GM12878 (cell line): Measurements from ENCODE around the gene TNRC6C. TPM values are rescaled to one million over a fixed set of nuclear protein-coding genes. Genes with fewer than 3 reads are reported as not detected.

Experiments used
- HDGF ChIP-seq: fragments of 450-650 bp; IDR thresholded peaks from 2 replicates; pipeline ENCODE4 v1.6.1; 2016; ENCODE audit warnings: antibody characterized with exemption
- HSF1 ChIP-seq: fragments of 150-350 bp; IDR thresholded peaks from 2 replicates; pipeline ENCODE4 v1.6.1; 2014; ENCODE audit warnings: mild to moderate bottlenecking, low read depth, low read length
- IKZF1 ChIP-seq: fragments of 450-650 bp; conservative IDR thresholded peaks from 2 replicates; pipeline ENCODE4 v1.6.1; 2017; ENCODE audit warnings: antibody characterized with exemption, mild to moderate bottlenecking
- MAX ChIP-seq: IDR thresholded peaks from 2 replicates; pipeline ENCODE4 v1.6.1; 2012; ENCODE audit warnings: low read depth, low read length, improper control_type of control experiment
- MYC ChIP-seq: IDR thresholded peaks from 2 replicates; pipeline ENCODE4 v1.6.1; 2011; ENCODE audit warnings: mild to moderate bottlenecking, low read length, moderate library complexity, inconsistent platforms; ENCODE audit not compliant: insufficient read depth, insufficient replicate concordance, insufficient read length, severe bottlenecking
- NR2F1 ChIP-seq: fragments of 450-650 bp; conservative IDR thresholded peaks from 2 replicates; pipeline ENCODE4 v1.6.1; 2017; ENCODE audit warnings: mild to moderate bottlenecking
- SP1 ChIP-seq: IDR thresholded peaks from one replicate; pipeline ENCODE4 v1.6.1; 2011; ENCODE audit warnings: low read depth, low read length
- ZBTB40 ChIP-seq: fragments of 450-650 bp; IDR thresholded peaks from 2 replicates; pipeline ENCODE4 v1.6.1; 2016; ENCODE audit warnings: mild to moderate bottlenecking, moderate library complexity, borderline replicate concordance
- polyA plus RNA-seq, 11 experiments: library from polyadenylated mRNA; depleted of rRNA in 4 of 11; unstranded in 6 of 11; stranded (reverse) in 5 of 11; fragments of >200 nt; fragmentation: Nextera tagmentation in 4 of 11; fragmentation: Illumina TruSeq in 1 of 11; extraction: Ambion mirVana in 4 of 11; extraction: Trizol in 1 of 11; gene quantifications; 1 replicate in 1 of 11; 2 replicates in 10 of 11; pipeline versions ENCODE4 v1.2.1 to v1.2.3, GENCODE V29; 2011 to 2016; ENCODE audit warnings: inconsistent platforms in 2 of 11, missing spikeins in 2 of 11, low read depth in 1 of 11
- total RNA-seq, 4 experiments: library from RNA; depleted of rRNA in 3 of 4; stranded (reverse); fragments of >200 nt in 3 of 4; fragmentation: Illumina TruSeq in 1 of 4; extraction: Trizol in 1 of 4; gene quantifications; 2 replicates each; pipeline versions ENCODE4 v1.2.1 to v1.2.3, GENCODE V29; 2013 to 2021
- TF ChIP-seq, protein P1 (sequence below): fragments of 450-650 bp; IDR thresholded peaks from 2 replicates; pipeline ENCODE4 v1.6.1; 2017; ENCODE audit warnings: mild to moderate bottlenecking
- TF ChIP-seq, protein P2 (sequence below): fragments of 450-650 bp; conservative IDR thresholded peaks from 2 replicates; pipeline ENCODE4 v1.6.1; 2017; ENCODE audit warnings: mild to moderate bottlenecking, moderate library complexity
- TF ChIP-seq, protein P3 (sequence below): fragments of 450-650 bp; IDR thresholded peaks from 2 replicates; pipeline ENCODE4 v1.6.1; 2017; ENCODE audit warnings: mild to moderate bottlenecking, moderate library complexity

TNRC6C gene
- total and polyA plus RNA-seq, 10 of the 15 experiments (the other 5 are each of a cell fraction or from before 2014, with no cell fraction given) = 0.40 to 6.1 (median 0.96) TPM

DNA sequence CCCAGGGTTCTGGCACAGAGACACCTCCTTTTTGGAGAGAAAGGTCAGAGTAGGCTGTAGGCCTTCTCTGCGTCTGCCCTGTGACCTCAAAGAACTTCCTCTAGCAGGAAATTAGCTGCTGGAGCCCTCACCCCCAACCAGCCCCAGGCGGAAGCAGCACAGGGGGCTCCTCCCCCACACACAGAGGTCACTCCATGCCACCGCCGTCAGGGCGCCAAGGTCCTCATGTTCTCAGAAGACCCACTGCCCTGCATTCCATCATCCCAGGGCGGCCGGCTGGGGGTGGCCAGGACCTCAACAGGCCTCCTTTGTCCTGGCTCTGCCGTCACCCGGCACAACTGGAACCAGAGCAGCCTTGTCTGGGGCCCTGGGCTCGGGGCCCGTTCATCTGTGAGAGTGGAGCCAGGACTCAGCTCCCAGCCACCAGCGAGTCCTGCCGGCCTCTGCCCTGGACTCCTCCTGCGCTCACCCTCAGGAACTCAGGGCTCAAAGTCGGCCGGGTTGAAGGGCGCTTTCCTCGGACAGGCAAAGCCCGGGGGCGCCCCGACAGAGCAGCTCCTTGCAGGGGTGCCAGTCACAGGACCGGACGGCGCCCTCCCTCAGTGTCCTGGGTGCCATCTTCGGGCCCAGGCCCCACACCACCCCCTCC lies 168.9 kb downstream of the TNRC6C start (continued):
- TF ChIP-seq, protein P1, sequence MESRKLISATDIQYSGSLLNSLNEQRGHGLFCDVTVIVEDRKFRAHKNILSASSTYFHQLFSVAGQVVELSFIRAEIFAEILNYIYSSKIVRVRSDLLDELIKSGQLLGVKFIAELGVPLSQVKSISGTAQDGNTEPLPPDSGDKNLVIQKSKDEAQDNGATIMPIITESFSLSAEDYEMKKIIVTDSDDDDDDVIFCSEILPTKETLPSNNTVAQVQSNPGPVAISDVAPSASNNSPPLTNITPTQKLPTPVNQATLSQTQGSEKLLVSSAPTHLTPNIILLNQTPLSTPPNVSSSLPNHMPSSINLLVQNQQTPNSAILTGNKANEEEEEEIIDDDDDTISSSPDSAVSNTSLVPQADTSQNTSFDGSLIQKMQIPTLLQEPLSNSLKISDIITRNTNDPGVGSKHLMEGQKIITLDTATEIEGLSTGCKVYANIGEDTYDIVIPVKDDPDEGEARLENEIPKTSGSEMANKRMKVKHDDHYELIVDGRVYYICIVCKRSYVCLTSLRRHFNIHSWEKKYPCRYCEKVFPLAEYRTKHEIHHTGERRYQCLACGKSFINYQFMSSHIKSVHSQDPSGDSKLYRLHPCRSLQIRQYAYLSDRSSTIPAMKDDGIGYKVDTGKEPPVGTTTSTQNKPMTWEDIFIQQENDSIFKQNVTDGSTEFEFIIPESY = no peak
- TF ChIP-seq, protein P2, sequence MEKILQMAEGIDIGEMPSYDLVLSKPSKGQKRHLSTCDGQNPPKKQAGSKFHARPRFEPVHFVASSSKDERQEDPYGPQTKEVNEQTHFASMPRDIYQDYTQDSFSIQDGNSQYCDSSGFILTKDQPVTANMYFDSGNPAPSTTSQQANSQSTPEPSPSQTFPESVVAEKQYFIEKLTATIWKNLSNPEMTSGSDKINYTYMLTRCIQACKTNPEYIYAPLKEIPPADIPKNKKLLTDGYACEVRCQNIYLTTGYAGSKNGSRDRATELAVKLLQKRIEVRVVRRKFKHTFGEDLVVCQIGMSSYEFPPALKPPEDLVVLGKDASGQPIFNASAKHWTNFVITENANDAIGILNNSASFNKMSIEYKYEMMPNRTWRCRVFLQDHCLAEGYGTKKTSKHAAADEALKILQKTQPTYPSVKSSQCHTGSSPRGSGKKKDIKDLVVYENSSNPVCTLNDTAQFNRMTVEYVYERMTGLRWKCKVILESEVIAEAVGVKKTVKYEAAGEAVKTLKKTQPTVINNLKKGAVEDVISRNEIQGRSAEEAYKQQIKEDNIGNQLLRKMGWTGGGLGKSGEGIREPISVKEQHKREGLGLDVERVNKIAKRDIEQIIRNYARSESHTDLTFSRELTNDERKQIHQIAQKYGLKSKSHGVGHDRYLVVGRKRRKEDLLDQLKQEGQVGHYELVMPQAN = peak; percentile 12; the same call in 1 of the 2 replicates
- peak; percentile 61; the same call in 1 of the 2 replicates for TF ChIP-seq ZBTB40
- no peak for TF ChIP-seq MYC
- 0 out of 2 replicates have a peak, but pooled peaks have one; percentile 33 for TF ChIP-seq HDGF
- TF ChIP-seq, protein P3, sequence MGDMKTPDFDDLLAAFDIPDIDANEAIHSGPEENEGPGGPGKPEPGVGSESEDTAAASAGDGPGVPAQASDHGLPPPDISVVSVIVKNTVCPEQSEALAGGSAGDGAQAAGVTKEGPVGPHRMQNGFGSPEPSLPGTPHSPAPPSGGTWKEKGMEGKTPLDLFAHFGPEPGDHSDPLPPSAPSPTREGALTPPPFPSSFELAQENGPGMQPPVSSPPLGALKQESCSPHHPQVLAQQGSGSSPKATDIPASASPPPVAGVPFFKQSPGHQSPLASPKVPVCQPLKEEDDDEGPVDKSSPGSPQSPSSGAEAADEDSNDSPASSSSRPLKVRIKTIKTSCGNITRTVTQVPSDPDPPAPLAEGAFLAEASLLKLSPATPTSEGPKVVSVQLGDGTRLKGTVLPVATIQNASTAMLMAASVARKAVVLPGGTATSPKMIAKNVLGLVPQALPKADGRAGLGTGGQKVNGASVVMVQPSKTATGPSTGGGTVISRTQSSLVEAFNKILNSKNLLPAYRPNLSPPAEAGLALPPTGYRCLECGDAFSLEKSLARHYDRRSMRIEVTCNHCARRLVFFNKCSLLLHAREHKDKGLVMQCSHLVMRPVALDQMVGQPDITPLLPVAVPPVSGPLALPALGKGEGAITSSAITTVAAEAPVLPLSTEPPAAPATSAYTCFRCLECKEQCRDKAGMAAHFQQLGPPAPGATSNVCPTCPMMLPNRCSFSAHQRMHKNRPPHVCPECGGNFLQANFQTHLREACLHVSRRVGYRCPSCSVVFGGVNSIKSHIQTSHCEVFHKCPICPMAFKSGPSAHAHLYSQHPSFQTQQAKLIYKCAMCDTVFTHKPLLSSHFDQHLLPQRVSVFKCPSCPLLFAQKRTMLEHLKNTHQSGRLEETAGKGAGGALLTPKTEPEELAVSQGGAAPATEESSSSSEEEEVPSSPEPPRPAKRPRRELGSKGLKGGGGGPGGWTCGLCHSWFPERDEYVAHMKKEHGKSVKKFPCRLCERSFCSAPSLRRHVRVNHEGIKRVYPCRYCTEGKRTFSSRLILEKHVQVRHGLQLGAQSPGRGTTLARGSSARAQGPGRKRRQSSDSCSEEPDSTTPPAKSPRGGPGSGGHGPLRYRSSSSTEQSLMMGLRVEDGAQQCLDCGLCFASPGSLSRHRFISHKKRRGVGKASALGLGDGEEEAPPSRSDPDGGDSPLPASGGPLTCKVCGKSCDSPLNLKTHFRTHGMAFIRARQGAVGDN = peak; percentile 90
- no peak for TF ChIP-seq HSF1
- 0 out of 2 replicates have a peak, but pooled peaks have one; percentile 12 for TF ChIP-seq MAX
- TF ChIP-seq IKZF1 = peak; percentile 63; the same call in 1 of the 2 replicates
- TF ChIP-seq SP1 = peak; percentile 19
- peak; percentile 96 for TF ChIP-seq NR2F1
